Testis (tissue), 2 donors: ENCODE measurements around the gene ASPHD2.

ENCODE experiments used
- POLR2A ChIP-seq: fragments of 450-650 bp; IDR thresholded peaks from one replicate; pipeline ENCODE4 v1.6.1; 2017; ENCODE audit warnings: antibody characterized with exemption, mild to moderate bottlenecking, moderate library complexity
- TF ChIP-seq, protein P1 (sequence below), 3 experiments: fragments of 450-650 bp in 2 of 3; fragments of 200-600 bp in 1 of 3; sonication (generic) in 1 of 3; IDR thresholded peaks; one replicate each; pipeline ENCODE4 v1.5.1; 2016 to 2019; ENCODE audit warnings: antibody characterized with exemption in 3 of 3, mild to moderate bottlenecking in 2 of 3, moderate library complexity in 1 of 3

DNA sequence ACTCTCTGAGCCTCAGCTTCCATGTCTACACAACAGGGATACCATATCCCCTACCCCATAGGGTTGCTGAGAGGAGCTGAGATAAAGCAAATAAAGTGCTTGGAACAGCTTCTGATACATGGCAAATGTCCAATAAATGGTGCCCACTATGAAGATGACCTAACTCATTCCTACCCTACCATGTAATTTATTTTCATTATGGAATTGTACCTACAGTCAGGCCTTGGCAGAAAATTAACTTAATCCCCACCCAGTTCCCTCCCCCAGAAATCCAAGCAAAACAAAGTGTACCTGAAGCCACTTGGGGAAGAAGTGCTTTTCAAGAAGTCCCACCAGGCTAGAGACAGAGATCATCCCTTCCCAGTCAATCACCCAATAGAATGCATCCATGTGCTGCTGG, 65.4 kb downstream of the ASPHD2 start:
- TF ChIP-seq, protein P1, sequence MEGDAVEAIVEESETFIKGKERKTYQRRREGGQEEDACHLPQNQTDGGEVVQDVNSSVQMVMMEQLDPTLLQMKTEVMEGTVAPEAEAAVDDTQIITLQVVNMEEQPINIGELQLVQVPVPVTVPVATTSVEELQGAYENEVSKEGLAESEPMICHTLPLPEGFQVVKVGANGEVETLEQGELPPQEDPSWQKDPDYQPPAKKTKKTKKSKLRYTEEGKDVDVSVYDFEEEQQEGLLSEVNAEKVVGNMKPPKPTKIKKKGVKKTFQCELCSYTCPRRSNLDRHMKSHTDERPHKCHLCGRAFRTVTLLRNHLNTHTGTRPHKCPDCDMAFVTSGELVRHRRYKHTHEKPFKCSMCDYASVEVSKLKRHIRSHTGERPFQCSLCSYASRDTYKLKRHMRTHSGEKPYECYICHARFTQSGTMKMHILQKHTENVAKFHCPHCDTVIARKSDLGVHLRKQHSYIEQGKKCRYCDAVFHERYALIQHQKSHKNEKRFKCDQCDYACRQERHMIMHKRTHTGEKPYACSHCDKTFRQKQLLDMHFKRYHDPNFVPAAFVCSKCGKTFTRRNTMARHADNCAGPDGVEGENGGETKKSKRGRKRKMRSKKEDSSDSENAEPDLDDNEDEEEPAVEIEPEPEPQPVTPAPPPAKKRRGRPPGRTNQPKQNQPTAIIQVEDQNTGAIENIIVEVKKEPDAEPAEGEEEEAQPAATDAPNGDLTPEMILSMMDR (IDR thresholded peaks at IDR 0.05), result no peak
- no peak for TF ChIP-seq POLR2A
